GM19452 (cell line): ENCODE measurements around the gene YIF1B.

Experiments
- ATAC-seq: cut with Tn5 transposase; IDR thresholded peaks from one replicate; pipeline ENCODE4 v1.9.1; 2021; ENCODE audit not compliant: unreplicated experiment

Gene YIF1B

DNA sequence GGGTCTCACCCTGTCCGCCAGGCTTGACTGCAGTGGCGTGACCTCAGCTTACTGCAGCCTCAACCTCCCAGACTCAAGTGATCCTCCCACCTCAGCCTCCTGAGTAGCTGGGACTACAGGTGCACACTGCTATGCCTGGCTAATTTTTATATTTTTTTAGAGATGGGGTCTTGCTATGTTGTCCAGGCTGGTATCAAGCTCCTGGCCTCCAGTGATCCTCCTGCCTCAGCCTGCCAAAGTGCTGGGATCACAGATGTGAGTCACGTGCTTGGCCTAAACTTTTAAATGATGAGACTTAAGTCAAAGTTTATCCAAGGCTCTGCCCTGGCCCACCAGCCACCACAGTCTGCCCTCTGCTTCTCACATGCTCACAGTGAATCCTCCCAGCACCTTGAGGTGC, 9.5 kb downstream of the YIF1B start:
- no peak for ATAC-seq

DNA sequence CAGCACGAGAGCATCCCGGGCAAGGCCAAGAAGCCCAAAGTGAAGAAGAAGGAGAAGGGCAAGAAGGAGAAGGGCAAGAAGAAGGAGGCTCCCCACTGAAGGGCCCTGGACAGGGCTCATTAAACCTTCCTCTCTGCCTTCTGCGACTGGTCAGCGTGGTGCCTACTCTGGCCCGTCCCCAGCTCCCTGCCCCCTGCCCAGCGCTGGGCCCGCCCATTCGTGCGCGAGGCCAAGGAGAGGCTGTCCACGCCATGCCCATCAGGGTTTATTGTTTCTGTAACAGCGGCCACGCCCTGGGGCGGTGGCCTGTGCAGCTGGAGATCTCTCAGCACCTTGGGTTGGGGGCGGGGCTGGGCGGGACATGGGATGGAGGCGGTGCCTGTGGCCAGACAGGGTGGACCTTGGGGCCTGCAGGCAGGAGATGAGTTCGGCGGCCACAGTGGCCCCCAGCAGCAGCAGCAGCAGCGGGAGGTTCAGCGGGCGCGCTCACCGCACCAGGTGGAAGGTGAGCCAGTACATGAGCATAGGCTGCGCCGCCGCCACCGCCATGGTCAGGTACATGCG, 10.8 kb downstream of the YIF1B start:
- ATAC-seq, result no peak

DNA sequence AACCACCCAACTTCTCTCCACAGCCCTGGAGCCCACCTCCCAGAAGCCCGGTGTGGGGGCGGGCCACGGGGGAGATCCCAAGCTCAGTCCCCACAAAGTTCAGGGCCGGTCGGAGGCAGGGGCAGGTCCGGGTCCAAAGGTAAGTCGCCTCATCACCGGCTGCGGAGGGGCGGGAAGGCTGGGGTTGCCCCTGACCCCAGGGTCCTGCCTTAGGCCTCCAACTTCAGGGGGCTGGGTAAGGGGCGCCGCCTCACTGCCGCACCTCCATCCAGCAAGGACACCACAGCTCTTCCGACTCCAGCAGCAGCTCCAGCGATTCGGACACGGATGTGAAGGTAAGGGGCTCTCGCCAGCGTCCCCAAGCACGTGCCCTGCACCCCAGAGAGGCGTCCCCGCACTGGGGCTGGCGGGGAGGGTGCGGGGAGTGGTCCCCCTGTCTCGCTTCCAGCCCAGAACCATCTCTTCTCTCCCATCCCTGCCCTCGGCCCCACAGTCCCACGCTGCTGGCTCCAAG, 11.3 kb downstream of the YIF1B start:
- no peak for ATAC-seq

DNA sequence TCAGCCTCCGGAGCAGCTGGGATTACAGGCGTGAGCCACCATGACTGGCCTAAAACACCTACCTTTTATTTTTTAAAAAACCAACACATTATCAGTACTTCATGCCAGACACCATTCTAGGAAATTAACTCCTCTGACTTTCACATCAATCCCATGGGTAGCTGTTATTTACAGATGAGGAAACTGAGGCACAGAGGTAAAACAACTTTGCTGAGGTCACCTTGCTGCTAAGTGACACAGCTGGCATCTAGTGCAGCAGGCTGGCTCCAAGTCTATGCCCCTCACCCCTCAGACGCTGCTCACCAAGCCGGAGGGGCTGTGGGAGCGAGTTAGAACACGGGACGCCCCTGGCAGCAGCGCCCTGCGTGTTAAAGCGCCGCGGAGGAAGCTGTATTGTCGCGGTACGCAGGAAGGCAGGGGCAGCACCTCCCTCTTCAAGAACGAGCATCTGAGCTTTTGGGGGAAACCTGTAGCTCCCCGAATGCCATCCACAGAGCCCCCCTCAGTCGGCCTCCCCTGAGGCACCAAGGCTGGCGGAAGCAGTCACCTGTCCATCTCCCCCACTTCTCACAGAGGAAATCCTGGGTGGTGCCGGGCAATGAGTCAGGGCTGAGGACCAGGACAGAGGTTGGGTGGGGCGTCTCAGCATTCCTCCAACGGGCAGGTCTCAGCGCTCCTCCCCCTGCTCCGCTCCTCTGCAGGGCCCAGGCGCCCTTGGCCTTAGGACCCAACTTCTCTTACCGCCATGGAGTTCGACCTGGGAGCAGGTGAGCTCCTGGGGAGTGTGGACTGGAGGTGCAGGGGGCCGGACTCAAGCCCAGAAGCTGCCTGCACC, 12.0 kb downstream of the YIF1B start, which contains the start of gene C19orf33:
C19orf33 (plus strand) TSS at position 735 of the 835 bp plus-strand sequence; CDS start at position 746, 11 bp downstream.
- no peak for ATAC-seq

DNA sequence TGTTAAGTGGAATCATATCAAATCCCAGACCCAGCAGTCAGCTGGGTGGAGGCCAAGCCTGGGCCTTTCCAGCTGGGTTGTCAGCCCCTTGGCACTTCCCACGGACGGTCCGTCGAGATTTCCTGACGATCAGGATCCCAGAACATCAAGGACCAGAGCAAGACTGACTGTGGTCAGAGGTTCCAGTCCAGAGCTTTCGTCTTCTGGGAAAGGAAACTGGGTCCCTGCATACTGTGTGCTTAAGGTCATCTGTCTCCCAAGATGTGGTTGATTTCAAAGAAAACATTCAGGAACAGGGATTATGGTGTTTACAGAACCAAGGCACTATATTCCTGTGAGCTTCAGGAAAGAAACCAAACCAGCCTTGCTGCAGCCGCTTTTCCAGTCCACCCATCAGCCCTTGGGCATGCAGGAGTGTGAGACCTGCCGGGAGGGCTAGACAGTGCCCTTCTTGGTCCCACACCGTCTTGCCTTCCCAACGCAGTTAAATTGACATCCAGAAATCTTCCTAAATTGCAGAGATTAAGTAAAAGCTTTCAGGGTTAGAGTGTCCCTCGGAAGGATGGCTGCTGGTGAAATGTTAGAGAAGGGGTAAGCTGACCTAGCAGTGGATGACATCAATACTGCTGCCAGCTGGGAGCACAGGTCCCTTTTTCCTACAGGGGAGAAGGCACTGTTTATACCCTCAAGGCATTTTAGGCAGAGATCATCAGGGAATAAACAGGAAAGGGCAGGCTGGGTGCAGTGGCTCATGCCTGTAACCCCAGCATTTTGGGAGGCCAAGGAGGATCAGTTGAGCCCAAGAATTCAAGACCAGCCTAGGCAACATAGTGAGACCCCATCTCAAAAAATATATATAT, 16.7 kb downstream of the YIF1B start:
- no peak for ATAC-seq

DNA sequence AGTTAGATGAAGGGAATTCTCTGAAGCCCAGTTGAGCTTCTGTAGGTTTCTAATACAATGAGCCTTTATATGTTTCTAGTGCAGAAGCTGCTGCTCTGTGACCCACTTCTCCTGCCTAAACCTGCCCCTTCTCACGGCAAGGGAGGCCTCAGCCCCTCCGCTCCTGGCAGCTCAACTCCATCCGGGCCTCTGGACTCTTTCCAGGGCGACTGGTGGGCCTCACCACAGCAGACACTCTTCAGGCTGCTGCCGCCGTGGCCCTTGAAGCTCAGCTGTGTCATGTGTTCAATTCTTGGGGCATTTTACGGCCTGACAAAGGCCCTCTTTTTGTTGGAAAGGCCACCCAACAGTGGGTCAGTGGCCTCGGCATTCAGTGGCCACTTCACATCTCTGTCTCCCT, 21.7 kb downstream of the YIF1B start:
- ATAC-seq, result no peak

DNA sequence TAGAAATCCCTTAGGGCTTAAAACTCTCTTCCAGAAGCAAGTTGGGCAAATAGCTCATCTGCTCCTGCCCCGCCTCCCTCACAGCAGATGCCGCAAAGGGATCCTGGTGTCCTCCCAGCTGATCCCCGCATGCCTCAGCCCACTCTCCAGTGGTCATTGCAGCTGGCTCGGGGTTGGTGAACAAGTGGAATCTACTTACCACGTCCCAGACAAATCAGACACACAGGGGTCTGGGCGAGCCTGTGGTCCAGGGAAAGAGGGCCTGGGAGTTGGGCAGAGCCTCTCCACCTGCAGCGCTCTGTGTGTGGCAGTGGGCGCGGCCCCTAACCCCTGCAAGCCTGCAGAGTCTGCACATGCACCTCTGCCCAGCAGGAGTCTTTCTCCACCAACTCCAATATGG, 22.5 kb downstream of the YIF1B start:
- no peak for ATAC-seq

DNA sequence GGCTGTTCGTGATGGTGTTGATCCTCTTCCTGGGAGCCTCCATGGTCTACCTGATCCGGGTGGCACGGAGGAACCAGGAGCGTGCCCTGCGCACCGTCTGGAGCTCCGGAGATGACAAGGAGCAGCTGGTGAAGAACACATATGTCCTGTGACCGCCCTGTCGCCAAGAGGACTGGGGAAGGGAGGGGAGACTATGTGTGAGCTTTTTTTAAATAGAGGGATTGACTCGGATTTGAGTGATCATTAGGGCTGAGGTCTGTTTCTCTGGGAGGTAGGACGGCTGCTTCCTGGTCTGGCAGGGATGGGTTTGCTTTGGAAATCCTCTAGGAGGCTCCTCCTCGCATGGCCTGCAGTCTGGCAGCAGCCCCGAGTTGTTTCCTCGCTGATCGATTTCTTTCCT, 23.9 kb downstream of the YIF1B start:
- no peak for ATAC-seq

DNA sequence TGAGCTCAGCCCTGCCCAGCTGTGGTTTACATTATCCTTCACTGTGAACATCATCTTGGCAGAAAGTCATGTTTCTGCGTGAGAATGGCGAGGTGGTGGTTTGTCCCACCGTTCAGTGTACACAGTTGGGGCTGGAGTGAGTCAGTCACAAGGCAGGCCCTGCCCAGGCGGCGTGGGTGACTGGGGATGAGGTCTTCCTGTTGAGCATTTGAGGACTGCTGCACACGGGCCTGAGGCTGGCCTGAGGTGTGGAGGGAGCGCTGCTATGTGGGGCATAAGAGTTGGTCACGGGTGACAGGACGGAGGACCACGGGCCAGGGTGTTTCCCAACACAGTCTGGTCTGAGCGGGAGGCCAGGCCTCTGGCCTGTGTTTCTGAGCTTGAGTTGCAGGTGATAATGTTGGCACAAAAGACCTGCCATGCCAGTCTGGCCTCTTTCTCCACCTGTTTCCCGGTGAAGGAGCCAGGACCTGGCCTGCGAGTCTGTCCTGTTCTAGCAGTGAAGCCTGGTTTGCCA, 25.1 kb downstream of the YIF1B start:
- ATAC-seq, result no peak

DNA sequence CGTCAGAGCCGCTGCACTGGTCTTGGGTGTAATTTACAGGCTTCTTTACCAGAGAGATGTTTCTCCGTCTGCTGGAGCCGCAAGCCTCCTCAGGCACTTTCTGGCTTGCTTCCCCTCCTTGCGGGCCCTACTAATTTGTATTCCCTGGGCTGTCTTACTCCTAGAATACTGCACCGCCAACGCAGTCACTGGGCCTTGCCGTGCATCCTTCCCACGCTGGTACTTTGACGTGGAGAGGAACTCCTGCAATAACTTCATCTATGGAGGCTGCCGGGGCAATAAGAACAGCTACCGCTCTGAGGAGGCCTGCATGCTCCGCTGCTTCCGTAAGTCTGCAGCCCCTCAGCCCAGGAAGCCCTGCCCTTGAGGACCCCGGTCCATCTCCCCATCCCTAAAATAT, 25.8 kb downstream of the YIF1B start:
- no peak for ATAC-seq

DNA sequence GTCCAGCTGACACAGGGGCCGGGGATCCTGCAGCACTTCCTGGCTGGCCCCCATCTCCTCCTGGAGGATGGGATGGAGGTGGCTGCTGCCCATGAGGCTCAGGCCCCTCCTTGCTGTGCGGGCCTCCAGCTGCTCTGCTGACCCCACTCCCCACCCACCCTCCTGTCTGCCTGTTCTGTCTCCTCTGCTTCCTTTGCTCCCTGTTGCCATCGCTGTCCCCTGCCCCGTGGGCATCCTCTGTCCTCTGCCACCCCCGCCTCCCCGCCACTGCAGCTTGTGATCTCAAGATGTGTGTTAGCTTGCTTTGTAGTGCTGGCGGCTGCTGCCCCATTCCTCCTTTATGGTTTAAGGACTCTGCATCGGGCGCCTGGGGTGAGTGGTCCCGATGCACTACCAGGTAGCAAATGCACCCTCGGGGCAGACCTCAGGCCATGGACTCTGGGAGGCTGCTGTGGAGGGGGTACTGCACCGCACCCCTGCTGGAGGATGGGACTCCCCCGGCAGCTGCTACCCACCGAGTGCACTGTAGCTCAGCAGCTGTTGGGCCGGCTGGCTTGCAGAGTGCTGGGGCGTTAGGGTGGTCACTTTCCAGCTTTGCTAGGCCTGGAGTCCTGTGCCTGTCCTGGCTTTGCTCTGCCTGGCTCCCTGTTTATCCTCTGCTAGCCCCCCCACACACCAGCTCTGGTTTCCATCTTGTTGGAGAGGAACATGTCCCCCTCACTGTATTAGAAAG, 27.5 kb downstream of the YIF1B start:
- ATAC-seq, result no peak

DNA sequence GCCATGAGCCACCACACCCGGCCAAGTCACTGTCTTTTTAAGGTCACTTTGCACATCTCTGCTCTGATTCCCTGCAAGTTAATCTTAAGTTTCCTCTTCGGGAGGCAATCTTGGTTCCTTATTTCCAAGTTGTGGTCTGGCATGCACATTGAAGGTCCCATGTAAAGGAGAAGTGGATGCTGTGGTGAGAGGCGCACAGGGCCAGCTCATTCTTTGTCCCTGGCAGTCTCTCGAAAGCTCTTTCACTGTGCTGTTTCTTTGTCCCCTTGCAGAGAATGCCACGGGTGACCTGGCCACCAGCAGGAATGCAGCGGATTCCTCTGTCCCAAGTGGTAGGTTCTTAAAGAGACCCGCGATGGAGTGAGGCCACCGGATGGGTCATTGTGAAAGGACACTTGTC, 28.1 kb downstream of the YIF1B start:
- ATAC-seq, result no peak

DNA sequence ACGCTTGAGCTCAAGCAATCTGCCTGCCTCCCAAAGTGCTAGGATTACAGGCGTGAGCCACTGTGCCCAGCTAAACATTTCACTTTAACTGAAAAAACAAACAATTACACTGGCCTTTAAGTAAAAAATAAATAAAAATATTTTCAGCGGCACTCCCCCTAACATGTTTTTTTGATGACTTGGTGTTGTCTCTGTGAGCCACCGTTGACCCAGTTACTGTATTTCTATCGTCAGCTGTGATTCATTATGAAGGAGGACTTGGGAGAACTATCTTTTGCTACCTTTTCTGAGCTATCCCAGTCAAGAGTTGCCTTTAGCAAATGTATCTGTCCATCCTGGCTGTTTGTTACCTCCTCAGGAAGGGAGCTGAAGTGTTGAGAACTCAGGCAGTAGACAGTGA, 30.2 kb downstream of the YIF1B start:
- ATAC-seq, result no peak

DNA sequence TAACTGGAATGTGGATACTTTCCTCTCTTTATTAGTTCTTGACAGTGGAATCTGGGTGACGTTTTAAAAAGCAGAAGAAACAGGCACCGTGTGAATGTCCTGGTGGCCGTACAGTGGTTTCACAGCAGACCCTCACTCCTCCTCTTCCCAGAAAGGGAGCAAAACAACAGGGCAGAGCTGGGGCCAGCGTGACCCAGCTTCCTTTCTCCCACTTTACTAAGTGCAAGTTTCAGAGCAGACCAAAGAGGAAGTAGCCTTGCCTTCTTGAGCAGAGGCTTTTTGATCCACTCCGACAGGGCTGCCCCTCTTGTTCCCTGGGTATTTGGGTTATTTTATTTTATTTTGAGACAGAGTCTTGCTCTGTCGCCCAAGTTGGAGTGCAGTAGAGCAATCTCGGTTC, 31.3 kb downstream of the YIF1B start:
- ATAC-seq, result no peak

DNA sequence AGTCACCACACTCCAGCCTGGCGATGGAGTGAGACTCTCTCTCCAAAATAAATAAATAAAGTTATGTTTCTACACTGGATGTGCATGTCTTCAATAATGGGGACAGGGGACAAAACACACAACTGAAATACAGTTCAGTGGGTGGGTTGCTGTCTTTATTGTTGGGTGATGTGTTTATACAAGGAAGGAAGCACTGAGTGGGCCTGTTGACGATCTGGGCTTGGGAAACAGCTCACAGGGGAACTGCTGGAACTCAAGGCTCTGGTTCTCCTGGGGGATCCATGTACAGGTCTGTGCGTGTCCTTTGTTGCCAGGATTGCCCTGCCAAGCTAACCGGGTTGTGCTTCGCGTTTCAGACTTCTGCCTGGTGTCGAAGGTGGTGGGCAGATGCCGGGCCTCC, 32.5 kb downstream of the YIF1B start:
- no peak for ATAC-seq

DNA sequence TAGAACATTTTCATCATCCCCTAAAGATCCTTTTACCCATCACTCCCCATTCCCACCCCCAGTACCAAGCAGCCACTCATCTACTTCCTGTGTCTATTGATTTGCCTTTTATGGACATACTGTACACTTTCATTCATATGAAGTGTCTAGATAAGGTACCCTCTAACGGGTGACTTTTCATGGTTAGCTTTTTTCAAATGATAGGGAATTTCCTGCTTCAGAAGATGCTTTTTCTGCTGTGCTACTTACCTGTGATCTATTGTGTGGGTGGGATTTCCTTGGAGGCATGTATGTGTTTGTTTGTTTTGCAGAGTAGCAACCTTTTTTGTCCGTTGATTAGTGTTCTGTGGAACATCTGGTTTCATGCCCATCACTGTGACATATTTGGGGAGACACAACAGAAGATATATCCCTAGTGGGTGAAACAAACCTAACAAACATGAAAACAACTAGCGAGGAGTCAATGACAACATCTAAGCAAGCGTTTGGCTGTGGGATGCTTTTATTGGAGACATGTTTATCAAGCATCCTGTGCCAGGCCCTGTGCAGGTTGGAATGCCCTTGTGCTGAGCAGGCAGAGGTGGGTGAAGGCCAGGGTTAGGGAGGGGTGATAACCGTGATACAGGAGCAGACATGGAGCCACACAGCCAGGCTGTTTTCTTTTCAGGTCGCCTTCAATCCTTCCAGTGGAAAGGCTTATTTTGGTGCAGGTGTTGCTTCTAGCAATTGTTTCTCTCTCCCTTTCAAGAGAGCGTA, 33.8 kb downstream of the YIF1B start:
- no peak for ATAC-seq

DNA sequence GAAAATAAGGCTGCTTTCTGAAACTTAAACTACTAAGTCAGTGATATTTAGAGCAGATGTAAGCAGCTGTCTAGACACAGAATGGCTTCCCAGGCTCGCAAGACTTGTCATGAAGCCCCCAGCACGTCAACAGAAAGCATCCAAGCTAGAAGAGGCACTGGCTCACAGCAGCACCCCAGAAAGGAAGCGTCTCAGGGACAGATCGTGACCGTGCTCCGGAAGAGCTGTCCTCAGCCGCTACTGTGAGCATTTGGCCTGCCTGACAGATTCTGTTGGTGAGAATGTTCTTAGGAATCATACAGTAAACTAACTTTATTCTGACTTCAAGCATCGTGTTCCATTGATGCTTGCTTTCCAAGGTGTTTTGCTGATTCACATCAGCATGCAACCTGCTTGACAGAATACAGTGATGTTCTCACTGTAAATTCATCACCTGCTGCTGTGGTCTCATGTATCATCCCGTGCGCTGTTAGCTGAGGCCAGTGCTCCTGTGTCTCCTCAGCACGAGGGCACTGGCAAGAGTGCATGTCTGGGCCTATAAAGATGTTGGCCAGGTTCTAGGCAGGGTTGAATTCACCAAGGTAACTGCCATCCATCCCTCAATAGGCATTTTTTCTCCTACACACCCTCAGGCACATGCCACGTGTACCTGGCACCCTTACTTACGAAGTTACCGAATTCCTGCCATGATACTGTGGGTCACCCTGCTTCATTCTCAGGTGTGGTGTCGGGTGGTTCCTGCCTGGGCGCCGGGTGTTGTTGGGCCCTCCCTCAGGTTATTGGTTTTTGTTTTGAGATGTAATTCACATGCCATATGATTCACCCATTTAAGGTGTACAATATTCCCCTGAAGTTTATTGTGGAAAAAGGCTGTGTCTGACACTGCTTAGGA, 35.5 kb downstream of the YIF1B start:
- no peak for ATAC-seq

DNA sequence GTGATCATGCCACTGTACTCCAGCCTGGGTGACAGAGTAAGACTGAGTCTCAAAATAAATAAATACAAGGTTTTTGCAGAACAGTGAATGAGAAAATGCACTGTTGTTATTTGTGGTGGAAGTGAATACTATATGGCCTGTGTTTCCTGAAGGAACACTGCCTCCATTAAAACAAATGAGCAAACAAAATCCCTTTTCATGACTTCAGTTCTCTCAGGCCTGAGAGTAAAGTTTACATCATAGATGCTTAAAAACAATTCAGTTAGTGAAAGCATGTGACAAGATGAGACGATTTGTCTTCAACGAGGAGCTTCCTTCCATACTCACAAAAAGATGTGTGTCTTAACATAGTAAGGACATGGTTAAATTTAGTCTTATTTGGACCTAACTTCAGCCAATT, 37.0 kb downstream of the YIF1B start:
- ATAC-seq, result no peak
